Activated T-helper 1 cell treated with anti-CD3 and anti-CD28 coated beads, Interleukin-12 subunit alpha, Interleukin-12 subunit beta, Interleukin-2, Interleukin-4 antibody, amounts not matched to agents 30 ng/mL and 10 ng/mL and 1 ng/mL, durations not matched to agents 14 hours and 24 hours and 36 hours (primary cell): ENCODE measurements around the gene BCL7C. TPM values are rescaled to one million over a fixed set of nuclear protein-coding genes. Genes with fewer than 3 reads are reported as not detected.

Source experiments
- DNase-seq: peaks from one replicate; pipeline ENCODE4 v3.0.0; 2021; ENCODE audit warnings: low spot score
- H3K27ac Mint-ChIP-seq: one replicate; pipeline ENCODE4 v1.8.0; 2021; ENCODE audit warnings: mild to moderate bottlenecking, mixed read lengths
- H3K27me3 Mint-ChIP-seq: one replicate; pipeline ENCODE4 v1.8.0; 2022; ENCODE audit warnings: mild to moderate bottlenecking, moderate library complexity, mixed read lengths; ENCODE audit not compliant: insufficient read depth
- H3K36me3 Mint-ChIP-seq: one replicate; pipeline ENCODE4 v1.8.0; 2021; ENCODE audit warnings: low read depth, mixed read lengths
- H3K4me1 Mint-ChIP-seq: one replicate; pipeline ENCODE4 v1.8.0; 2021; ENCODE audit warnings: low read depth, mixed read lengths
- H3K4me3 Mint-ChIP-seq: one replicate; pipeline ENCODE4 v1.8.0; 2021; ENCODE audit warnings: mild to moderate bottlenecking, moderate library complexity, mixed read lengths
- H3K9me3 Mint-ChIP-seq: one replicate; pipeline ENCODE4 v1.8.0; 2021; ENCODE audit warnings: mixed read lengths
- intact Hi-C: fragments of 100-400 bp; cut with micrococcal nuclease; formaldehyde crosslinking; loops from one replicate; pipeline ENCODE4 v1.15.1; 2024
- total RNA-seq: library from RNA; stranded (reverse); gene quantifications from 2 replicates; pipeline ENCODE4 v1.2.3, GENCODE V29; 2022

The BCL7C gene
- total RNA-seq, 1 donor from 2014 or later = 23.1 TPM

DNA sequence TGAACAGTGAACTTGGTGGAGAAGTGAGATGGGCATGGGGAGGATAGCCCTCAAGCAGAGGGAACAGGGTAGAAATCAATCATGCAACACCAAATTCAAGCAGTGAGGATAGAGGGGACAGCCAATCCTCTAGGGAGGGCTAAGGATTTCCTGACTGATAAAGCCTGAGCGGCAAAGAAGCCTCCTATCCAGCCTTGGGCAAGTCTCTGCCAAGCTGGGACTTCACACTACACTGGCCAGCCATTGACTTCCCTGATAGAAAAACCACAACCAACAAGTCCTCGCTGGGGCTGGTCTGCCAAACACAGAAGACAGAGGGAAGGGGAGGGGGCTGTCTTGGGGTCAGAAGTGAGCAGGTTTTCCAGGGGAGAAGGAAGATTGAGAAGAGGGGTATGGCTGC, 27.0 kb upstream of the BCL7C start:
- Mint-ChIP-seq H3K4me3 (peak overlapping the region; percentile 95), H3K4me1 (peaks cover 18% of the 10 kb centered on the region), H3K36me3 (peaks cover under 1% of the 10 kb centered on the region), H3K27ac (peak overlapping the region; percentile 25), H3K27me3 (no peaks in the 10 kb centered on the region), H3K9me3 (no peaks in the 10 kb centered on the region)
- DNase-seq = no peak
- intact Hi-C loops = loop anchor here (1.0 kb wide), 1 partner anchor 77 kb away; no protein-coding TSS in a partner anchor

- Mint-ChIP-seq H3K27me3 (no peaks in the 10 kb centered on the region), H3K4me1 (peaks cover 12% of the 10 kb centered on the region), H3K27ac (no peak overlapping the region), H3K9me3 (no peaks in the 10 kb centered on the region), H3K4me3 (no peak overlapping the region), H3K36me3 (no peaks in the 10 kb centered on the region)
- intact Hi-C loops = no loop called here
- no peak for DNase-seq
These were observed 24.7 kb upstream of the BCL7C start for GRCh38 chr16:30918614-30919013.

DNA sequence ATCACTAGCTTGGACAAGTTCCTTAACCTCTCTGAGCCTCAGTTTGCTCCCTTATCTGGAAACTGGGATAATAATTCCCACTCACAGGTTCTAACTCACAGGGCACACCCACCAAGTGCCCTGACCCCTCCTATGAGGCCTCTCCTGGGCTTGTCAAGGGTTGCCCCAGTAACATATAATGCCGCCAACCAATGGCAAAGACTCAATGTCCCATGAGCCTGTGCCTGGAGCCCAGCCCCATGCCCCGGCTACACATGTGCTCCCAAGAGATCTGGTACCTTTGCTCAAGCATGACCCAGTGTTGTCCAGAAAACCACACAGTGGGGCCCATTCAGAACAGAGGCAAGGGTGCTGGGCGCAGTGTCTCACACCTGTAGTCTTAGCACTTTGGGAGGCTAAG, 21.0 kb upstream of the BCL7C start:
- Mint-ChIP-seq H3K27me3 (no peaks in the 10 kb centered on the region), H3K9me3 (no peaks in the 10 kb centered on the region), H3K4me1 (no peaks in the 10 kb centered on the region), H3K4me3 (no peak overlapping the region), H3K36me3 (no peaks in the 10 kb centered on the region), H3K27ac (no peak overlapping the region)
- DNase-seq = no peak
- intact Hi-C loops = no loop called here

DNA sequence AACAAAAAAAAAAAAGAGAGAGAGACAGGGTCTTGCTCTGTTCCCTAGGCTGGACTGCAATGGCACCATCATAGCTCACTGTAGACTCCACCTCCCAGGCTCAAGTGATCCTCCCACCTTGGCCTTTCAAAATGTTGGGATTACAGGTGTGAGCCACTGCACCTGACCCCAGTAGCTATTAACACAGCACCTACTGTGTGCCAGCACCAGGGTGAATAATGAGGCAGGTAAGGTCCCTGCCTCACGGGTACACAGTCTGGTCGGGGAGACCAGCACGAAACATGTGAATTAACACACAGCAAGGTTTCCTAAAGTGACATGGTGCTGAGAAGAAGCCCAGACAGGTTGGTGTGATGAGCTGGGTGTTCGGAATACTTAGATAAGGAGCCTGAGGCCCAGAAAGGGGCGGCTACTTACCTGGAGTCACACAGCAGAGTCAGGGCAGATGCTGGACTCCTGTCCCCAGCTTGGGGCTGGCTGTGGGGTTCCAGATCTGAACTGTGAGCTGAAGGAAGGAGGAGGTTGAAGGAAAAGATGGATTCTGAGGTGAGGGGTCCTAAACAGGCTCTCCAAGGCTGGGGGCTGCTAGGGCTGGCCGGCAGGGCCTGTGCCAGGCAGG, 19.0 kb upstream of the BCL7C start:
- Mint-ChIP-seq H3K4me3 (no peak overlapping the region), H3K4me1 (peaks cover 2% of the 10 kb centered on the region), H3K36me3 (no peaks in the 10 kb centered on the region), H3K27ac (no peak overlapping the region), H3K27me3 (no peaks in the 10 kb centered on the region), H3K9me3 (no peaks in the 10 kb centered on the region)
- intact Hi-C loops = no loop called here
- no peak for DNase-seq

DNA sequence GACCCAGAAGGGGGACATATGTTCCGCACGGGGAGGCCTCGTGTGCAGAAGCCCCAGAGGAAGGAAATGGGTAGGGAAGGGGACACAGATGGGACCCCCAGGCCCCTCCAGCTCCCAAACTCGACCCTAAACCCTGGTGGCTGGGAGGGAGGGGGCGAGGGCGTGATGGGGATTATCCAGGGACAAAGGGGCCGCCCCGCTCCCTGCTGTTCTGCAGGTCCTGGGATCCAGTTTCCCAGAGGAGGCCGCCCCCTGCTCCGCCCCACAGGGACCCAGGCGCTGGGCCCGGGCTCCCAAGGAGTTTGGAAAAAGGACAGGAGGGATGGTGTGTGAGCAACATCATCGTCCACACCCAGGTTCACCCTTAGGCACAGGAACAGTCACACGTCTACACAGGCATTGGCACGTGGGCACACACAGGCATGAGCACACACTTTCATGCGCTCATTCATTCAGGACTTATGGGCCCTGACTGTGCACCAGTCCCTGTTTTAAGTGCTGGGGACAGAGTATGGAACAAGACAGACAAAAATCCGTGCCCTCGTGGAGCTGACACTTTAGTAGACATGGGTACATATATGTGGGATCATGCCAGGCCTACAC, 16.7 kb upstream of the BCL7C start:
- intact Hi-C loops = no loop called here
- Mint-ChIP-seq H3K4me3 (no peak overlapping the region), H3K36me3 (no peaks in the 10 kb centered on the region), H3K27me3 (no peaks in the 10 kb centered on the region), H3K9me3 (no peaks in the 10 kb centered on the region), H3K27ac (no peak overlapping the region), H3K4me1 (peaks cover 7% of the 10 kb centered on the region)
- no peak for DNase-seq

DNA sequence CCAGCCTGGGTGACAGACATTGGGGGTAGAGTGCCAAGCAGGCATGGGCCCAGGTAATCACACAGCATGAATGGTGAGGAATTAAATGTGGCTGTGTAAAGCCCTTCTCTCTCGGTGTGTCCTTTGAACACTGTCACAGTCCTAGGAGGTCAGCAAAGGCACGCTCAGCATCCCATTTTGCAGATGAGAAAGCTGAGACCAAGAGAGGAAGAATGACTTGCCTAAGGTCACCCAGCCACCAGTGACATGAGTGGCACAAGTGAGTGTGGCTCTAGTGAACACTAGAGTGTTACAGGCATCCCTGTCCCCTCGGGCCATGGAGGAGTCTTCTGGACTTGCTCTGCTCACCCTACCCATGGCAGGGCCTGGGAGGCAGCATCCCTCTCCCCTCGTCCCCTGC, 13.2 kb upstream of the BCL7C start:
- no peaks in the 10 kb centered on the region for H3K36me3 Mint-ChIP-seq
- H3K27me3 Mint-ChIP-seq = no peaks in the 10 kb centered on the region
- no peak overlapping the region for H3K4me3 Mint-ChIP-seq
- H3K4me1 Mint-ChIP-seq = peaks cover 23% of the 10 kb centered on the region
- intact Hi-C loops = no loop called here
- no peak overlapping the region for H3K27ac Mint-ChIP-seq
- DNase-seq = no peak
- peaks cover 4% of the 10 kb centered on the region for H3K9me3 Mint-ChIP-seq

- no peak for DNase-seq
- Mint-ChIP-seq H3K4me1 (peaks cover 37% of the 10 kb centered on the region), H3K36me3 (no peaks in the 10 kb centered on the region), H3K9me3 (peaks cover 4% of the 10 kb centered on the region), H3K27me3 (no peaks in the 10 kb centered on the region), H3K4me3 (no peak overlapping the region), H3K27ac (peak overlapping the region; percentile 92)
- intact Hi-C loops = no loop called here
These were observed 10.4 kb upstream of the BCL7C start for GRCh38 chr16:30904114-30904780.

DNA sequence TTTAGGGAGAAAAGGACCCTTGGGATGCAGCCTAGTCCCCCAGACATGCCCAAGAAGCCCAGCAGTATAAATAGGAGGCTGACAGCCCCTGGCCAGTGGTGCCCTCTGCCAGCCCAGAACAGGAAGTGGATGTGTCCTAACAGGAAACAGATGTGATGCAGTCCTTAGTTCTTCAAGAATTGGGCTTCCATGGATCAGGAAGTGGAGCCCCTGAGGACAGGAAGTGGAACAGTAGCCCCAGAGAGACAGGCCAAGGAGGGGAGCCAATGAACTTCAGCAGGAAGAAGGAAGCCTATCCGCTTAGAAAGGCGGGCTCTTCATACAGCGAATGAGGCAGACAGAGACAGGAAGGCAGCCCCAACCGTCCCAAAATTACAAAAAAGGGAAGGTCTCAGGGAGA, 9.7 kb upstream of the BCL7C start:
- intact Hi-C loops = no loop called here
- no peak for DNase-seq
- H3K4me3 Mint-ChIP-seq = peak overlapping the region; percentile 51
- peaks cover 37% of the 10 kb centered on the region for H3K4me1 Mint-ChIP-seq
- peaks cover 4% of the 10 kb centered on the region for H3K9me3 Mint-ChIP-seq
- H3K27ac Mint-ChIP-seq = peak overlapping the region; percentile 92
- no peaks in the 10 kb centered on the region for H3K36me3 Mint-ChIP-seq
- H3K27me3 Mint-ChIP-seq = no peaks in the 10 kb centered on the region

- Mint-ChIP-seq H3K9me3 (peaks cover 4% of the 10 kb centered on the region), H3K4me1 (peaks cover 37% of the 10 kb centered on the region), H3K36me3 (no peaks in the 10 kb centered on the region), H3K4me3 (peak overlapping the region; percentile 94), H3K27me3 (no peaks in the 10 kb centered on the region), H3K27ac (peak overlapping the region; percentile 96)
- intact Hi-C loops = no loop called here
- no peak for DNase-seq
These were observed 9.1 kb upstream of the BCL7C start for GRCh38 chr16:30903002-30903401.

DNA sequence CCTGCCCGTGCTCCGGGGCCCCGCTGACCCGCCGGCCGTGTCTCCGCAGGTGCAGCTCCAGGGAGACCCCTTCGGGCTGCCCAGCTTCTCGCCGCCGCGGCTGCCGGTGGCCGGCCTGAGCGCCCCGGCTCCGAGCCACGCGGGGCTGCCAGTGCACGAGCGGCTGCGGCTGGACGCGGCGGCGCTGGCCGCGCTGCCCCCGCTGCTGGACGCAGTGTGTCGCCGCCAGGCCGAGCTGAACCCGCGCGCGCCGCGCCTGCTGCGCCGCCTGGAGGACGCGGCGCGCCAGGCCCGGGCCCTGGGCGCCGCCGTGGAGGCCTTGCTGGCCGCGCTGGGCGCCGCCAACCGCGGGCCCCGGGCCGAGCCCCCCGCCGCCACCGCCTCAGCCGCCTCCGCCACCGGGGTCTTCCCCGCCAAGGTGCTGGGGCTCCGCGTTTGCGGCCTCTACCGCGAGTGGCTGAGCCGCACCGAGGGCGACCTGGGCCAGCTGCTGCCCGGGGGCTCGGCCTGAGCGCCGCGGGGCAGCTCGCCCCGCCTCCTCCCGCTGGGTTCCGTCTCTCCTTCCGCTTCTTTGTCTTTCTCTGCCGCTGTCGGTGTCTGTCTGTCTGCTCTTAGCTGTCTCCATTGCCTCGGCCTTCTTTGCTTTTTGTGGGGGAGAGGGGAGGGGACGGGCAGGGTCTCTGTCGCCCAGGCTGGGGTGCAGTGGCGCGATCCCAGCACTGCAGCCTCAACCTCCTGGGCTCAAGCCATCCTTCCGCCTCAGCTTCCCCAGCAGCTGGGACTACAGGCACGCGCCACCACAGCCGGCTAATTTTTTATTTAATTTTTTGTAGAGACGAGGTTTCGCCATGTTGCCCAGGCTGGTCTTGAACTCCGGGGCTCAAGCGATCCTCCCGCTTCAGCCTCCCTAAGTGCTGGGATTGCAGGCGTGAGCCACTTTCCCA, 8.4 kb upstream of the BCL7C start:
- no peaks in the 10 kb centered on the region for H3K27me3 Mint-ChIP-seq
- intact Hi-C loops = loop anchor here (1.0 kb wide), 4 partner anchors 8 to 58 kb away; partner anchors contain the start of gene BCL7C
- peak; percentile 54 for DNase-seq
- H3K27ac Mint-ChIP-seq = peak overlapping the region; percentile 96
- peak overlapping the region; percentile 94 for H3K4me3 Mint-ChIP-seq
- peaks cover 31% of the 10 kb centered on the region for H3K4me1 Mint-ChIP-seq
- no peaks in the 10 kb centered on the region for H3K36me3 Mint-ChIP-seq
- peaks cover 4% of the 10 kb centered on the region for H3K9me3 Mint-ChIP-seq

- H3K4me1 Mint-ChIP-seq = peaks cover 38% of the 10 kb centered on the region
- H3K36me3 Mint-ChIP-seq = no peaks in the 10 kb centered on the region
- H3K27ac Mint-ChIP-seq = peak overlapping the region; percentile 67
- H3K4me3 Mint-ChIP-seq = peak overlapping the region; percentile 69
- H3K9me3 Mint-ChIP-seq = peaks cover 4% of the 10 kb centered on the region
- H3K27me3 Mint-ChIP-seq = no peaks in the 10 kb centered on the region
- intact Hi-C loops = loop anchor here (1.0 kb wide), 4 partner anchors 7 to 57 kb away; partner anchors contain the start of gene BCL7C
- DNase-seq = no peak
These were observed 7.5 kb upstream of the BCL7C start for GRCh38 chr16:30901201-30902028.

DNA sequence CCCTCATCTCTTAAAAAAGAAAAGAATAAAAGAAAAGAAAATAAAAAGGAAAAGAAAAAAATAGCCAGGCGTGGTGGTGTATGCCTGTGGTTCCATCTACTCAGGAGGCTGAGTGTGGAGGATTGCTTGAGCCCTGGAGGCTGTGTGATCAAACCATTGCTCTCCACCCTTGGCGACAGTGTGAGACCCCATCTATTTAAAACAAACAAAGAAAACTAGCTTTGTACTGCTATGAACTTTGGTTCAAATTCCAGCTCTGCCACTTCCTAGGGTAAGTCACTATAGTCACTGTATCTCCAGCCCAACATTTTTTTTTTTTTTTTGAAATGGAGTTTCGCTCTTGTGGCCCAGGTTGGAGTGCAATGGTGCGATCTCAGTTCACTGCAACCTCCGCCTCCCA, 6.7 kb upstream of the BCL7C start:
- Mint-ChIP-seq H3K27me3 (no peaks in the 10 kb centered on the region), H3K36me3 (no peaks in the 10 kb centered on the region), H3K9me3 (peaks cover 4% of the 10 kb centered on the region), H3K4me3 (peak overlapping the region; percentile 69), H3K4me1 (peaks cover 44% of the 10 kb centered on the region), H3K27ac (peak overlapping the region; percentile 67)
- intact Hi-C loops = no loop called here
- no peak for DNase-seq
